HEK293 (cell line): ENCODE data around the gene ATG4A.

Source experiments
- CTCF ChIA-PET: fragments of 350-600 bp; formaldehyde crosslinking; extraction: SDS; loops from one replicate; lab custom pipeline; 2021; ENCODE audit warnings: antibody characterized with exemption; lab: Yijun Ruan, JAX
- POLR2A ChIA-PET: fragments of 300-600 bp; formaldehyde crosslinking; extraction: SDS; loops from one replicate; lab custom pipeline; 2020; ENCODE audit warnings: antibody characterized with exemption, inconsistent platforms; lab: Yijun Ruan, JAX
- H3K27ac ChIP-seq: fragments of 200-500 bp; sonication (Bioruptor generic); 2 replicates; pipeline ENCODE4 v1.5.1; 2014; ENCODE audit warnings: low read depth, low read length, control low read depth, inconsistent platforms; ENCODE audit errors: extremely low read depth
- H3K36me3 ChIP-seq, 2 experiments: fragments of 200-500 bp in 1 of 2; sonication (Bioruptor generic) in 1 of 2; 1 replicate in 1 of 2; 2 replicates in 1 of 2; pipeline ENCODE4 v1.5.1; 2014 to 2017; ENCODE audit warnings: inconsistent platforms in 2 of 2, low read length in 2 of 2; ENCODE audit not compliant: control insufficient read depth in 2 of 2, insufficient read depth in 1 of 2
- H3K4me1 ChIP-seq: fragments of 200-500 bp; sonication (Bioruptor generic); 2 replicates; pipeline ENCODE4 v1.5.1; 2014; ENCODE audit warnings: mild to moderate bottlenecking, low read length, inconsistent platforms; ENCODE audit not compliant: control insufficient read depth, insufficient read depth
- H3K4me3 ChIP-seq: 2 replicates; pipeline ENCODE4 v1.5.1; 2011; ENCODE audit warnings: low read depth, mild to moderate bottlenecking, control low read depth, low read length, moderate library complexity
- H3K9me3 ChIP-seq: fragments of 200-500 bp; sonication (Bioruptor generic); 2 replicates; pipeline ENCODE4 v1.5.1; 2014; ENCODE audit warnings: low read depth, low read length, inconsistent platforms; ENCODE audit not compliant: control insufficient read depth, insufficient read depth
- MYNN ChIP-seq: fragments of 450-650 bp; formaldehyde crosslinking; IDR thresholded peaks from 2 replicates; pipeline ENCODE4 v1.5.1; 2016; ENCODE audit warnings: missing biosample characterization, missing genetic modification characterization, borderline replicate concordance
- REPIN1 ChIP-seq: fragments of 450-650 bp; formaldehyde crosslinking; IDR thresholded peaks from 2 replicates; pipeline ENCODE4 v1.5.1; 2017; ENCODE audit warnings: missing biosample characterization, missing genetic modification characterization, low read depth
- TCF7L2 ChIP-seq: IDR thresholded peaks from 2 replicates; pipeline ENCODE4 v1.6.1; 2011; ENCODE audit warnings: low read depth, mild to moderate bottlenecking, inconsistent platforms, low read length, moderate library complexity, borderline replicate concordance
- TRIM28 ChIP-seq: IDR thresholded peaks from 2 replicates; pipeline ENCODE4 v1.6.1; 2011; ENCODE audit warnings: low read length, control low read depth, borderline replicate concordance
- ZBTB10 ChIP-seq: fragments of 450-650 bp; formaldehyde crosslinking; IDR thresholded peaks from 2 replicates; pipeline ENCODE4 v1.5.1; 2016; ENCODE audit warnings: missing biosample characterization, missing genetic modification characterization
- ZNF133 ChIP-seq: fragments of 450-650 bp; formaldehyde crosslinking; IDR thresholded peaks from 2 replicates; pipeline ENCODE4 v1.5.1; 2016; ENCODE audit warnings: missing biosample characterization, missing genetic modification characterization
- ZNF18 ChIP-seq: fragments of 450-650 bp; formaldehyde crosslinking; IDR thresholded peaks from 2 replicates; pipeline ENCODE4 v1.5.1; 2016; ENCODE audit warnings: missing biosample characterization, missing genetic modification characterization
- ZNF23 ChIP-seq: fragments of 450-650 bp; formaldehyde crosslinking; IDR thresholded peaks from 2 replicates; pipeline ENCODE4 v1.5.1; 2016; ENCODE audit warnings: missing biosample characterization, missing genetic modification characterization, borderline replicate concordance
- ZNF239 ChIP-seq: fragments of 450-650 bp; formaldehyde crosslinking; IDR thresholded peaks from 2 replicates; pipeline ENCODE4 v1.5.1; 2016; ENCODE audit warnings: missing biosample characterization, missing genetic modification characterization
- ZNF248 ChIP-seq: fragments of 450-650 bp; formaldehyde crosslinking; IDR thresholded peaks from 2 replicates; pipeline ENCODE4 v1.5.1; 2017; ENCODE audit warnings: missing biosample characterization, missing genetic modification characterization
- ZNF266 ChIP-seq: fragments of 450-650 bp; formaldehyde crosslinking; IDR thresholded peaks from 2 replicates; pipeline ENCODE4 v1.5.1; 2016; ENCODE audit warnings: missing biosample characterization, missing genetic modification characterization, low read depth
- ZNF280C ChIP-seq: fragments of 450-650 bp; formaldehyde crosslinking; IDR thresholded peaks from 2 replicates; pipeline ENCODE4 v1.5.1; 2016; ENCODE audit warnings: missing biosample characterization, missing genetic modification characterization
- ZNF394 ChIP-seq: fragments of 450-650 bp; formaldehyde crosslinking; IDR thresholded peaks from 2 replicates; pipeline ENCODE4 v1.5.1; 2016; ENCODE audit warnings: missing biosample characterization, missing genetic modification characterization, mild to moderate bottlenecking, moderate library complexity, borderline replicate concordance
- ZNF404 ChIP-seq: fragments of 450-650 bp; formaldehyde crosslinking; IDR thresholded peaks from 2 replicates; pipeline ENCODE4 v1.5.1; 2017; ENCODE audit warnings: missing biosample characterization, missing genetic modification characterization
- ZNF426 ChIP-seq: fragments of 450-650 bp; formaldehyde crosslinking; IDR thresholded peaks from 2 replicates; pipeline ENCODE4 v1.5.1; 2017; ENCODE audit warnings: missing biosample characterization, missing genetic modification characterization, mild to moderate bottlenecking, inconsistent platforms, moderate library complexity
- ZNF596 ChIP-seq: fragments of 450-650 bp; IDR thresholded peaks from 2 replicates; pipeline ENCODE4 v1.5.0; 2018; ENCODE audit warnings: missing biosample characterization, mild to moderate bottlenecking, missing genetic modification characterization, moderate library complexity
- ZNF624 ChIP-seq: fragments of 450-650 bp; formaldehyde crosslinking; IDR thresholded peaks from 2 replicates; pipeline ENCODE4 v1.5.1; 2017; ENCODE audit warnings: missing biosample characterization, missing genetic modification characterization
- ZNF670 ChIP-seq: fragments of 450-650 bp; formaldehyde crosslinking; IDR thresholded peaks from 2 replicates; pipeline ENCODE4 v1.5.1; 2016; ENCODE audit warnings: missing biosample characterization, missing genetic modification characterization, low read depth
- ZNF707 ChIP-seq: fragments of 450-650 bp; formaldehyde crosslinking; IDR thresholded peaks from 2 replicates; pipeline ENCODE4 v1.5.1; 2016; ENCODE audit warnings: missing biosample characterization, missing genetic modification characterization
- ZNF776 ChIP-seq: fragments of 450-650 bp; formaldehyde crosslinking; IDR thresholded peaks from 2 replicates; pipeline ENCODE4 v1.5.0; 2017; ENCODE audit warnings: missing biosample characterization, missing genetic modification characterization, borderline replicate concordance
- ZNF777 ChIP-seq: fragments of 450-650 bp; formaldehyde crosslinking; IDR thresholded peaks from 2 replicates; pipeline ENCODE4 v1.5.1; 2017; ENCODE audit warnings: missing biosample characterization, missing genetic modification characterization, borderline replicate concordance
- ZNF792 ChIP-seq: fragments of 450-650 bp; formaldehyde crosslinking; IDR thresholded peaks from 2 replicates; pipeline ENCODE4 v1.5.1; 2016; ENCODE audit warnings: missing biosample characterization, missing genetic modification characterization
- ZNF837 ChIP-seq: fragments of 450-650 bp; formaldehyde crosslinking; IDR thresholded peaks from 2 replicates; pipeline ENCODE4 v1.5.1; 2016; ENCODE audit warnings: missing biosample characterization, missing genetic modification characterization
- ZNF843 ChIP-seq: fragments of 450-650 bp; formaldehyde crosslinking; IDR thresholded peaks from 2 replicates; pipeline ENCODE4 v1.5.1; 2016; ENCODE audit warnings: missing biosample characterization, missing genetic modification characterization
- ZSCAN30 ChIP-seq: fragments of 450-650 bp; IDR thresholded peaks from 2 replicates; pipeline ENCODE4 v1.5.1; 2018; ENCODE audit warnings: missing biosample characterization, mild to moderate bottlenecking, missing genetic modification characterization, moderate library complexity
- TF ChIP-seq, protein P1 (sequence below): sonication (generic); formaldehyde crosslinking; IDR thresholded peaks from 2 replicates; pipeline ENCODE4 v1.8.1; 2022; ENCODE audit warnings: mild to moderate bottlenecking, moderate library complexity, missing genetic modification reagents

Gene ATG4A

DNA sequence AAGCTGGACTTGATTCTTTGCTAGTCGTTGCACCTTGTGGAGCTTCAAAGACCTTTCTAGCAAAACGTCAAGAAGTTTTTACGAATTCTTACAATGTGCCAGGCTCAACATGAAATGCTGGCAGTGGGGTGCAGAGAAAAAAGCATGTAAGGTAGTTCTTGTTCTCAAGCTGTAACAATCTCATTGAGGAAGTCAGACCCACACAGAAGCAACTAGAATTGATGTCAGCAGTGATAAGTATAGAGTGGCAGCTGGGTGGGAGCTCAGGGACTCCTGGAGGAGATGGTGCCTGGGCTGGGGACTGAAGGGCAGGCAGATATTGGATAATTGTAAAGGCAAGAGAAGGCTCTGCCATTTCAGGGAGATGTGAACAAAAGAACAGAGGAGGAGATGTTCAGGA lies 82.3 kb downstream of the ATG4A start:
- TF ChIP-seq REPIN1 (no peak), ZNF133 (no peak)
- ChIA-PET CTCF (interaction anchor here (0.7 to 1.0 kb wide), 2 partner anchors 26 to 274 kb away, joined by 3 to 4 read pairs; no protein-coding TSS in a partner anchor), POLR2A (no interaction called here)
- Histone ChIP-seq H3K4me1 (no peaks in the 10 kb centered on the region), H3K9me3 (no peaks in the 10 kb centered on the region), H3K4me3 (no peak overlapping the region), H3K27ac (no peak overlapping the region), H3K36me3 (no peaks in the 10 kb centered on the region)

GRCh38 chrX:108177351-108178142 lies 86.0 kb downstream of the ATG4A start:
- TF ChIP-seq ZNF266 (tag by site-specific recombination), result no peak

GRCh38 chrX:108178143-108178498 lies 86.5 kb downstream of the ATG4A start:
- no peak overlapping the region for H3K27ac ChIP-seq

More at GRCh38 chrX:108177351-108178142, 86.0 kb downstream of the ATG4A start:
- ChIA-PET CTCF (interaction anchor here (0.6 kb wide), 1 partner anchor 39 kb away, joined by 3 read pairs; no protein-coding TSS in a partner anchor), POLR2A (no interaction called here)
- no peak overlapping the region for H3K27ac ChIP-seq
- H3K36me3 ChIP-seq, result no peaks in the 10 kb centered on the region
- no peak overlapping the region for H3K4me3 ChIP-seq
- no peaks in the 10 kb centered on the region for H3K9me3 ChIP-seq
- no peaks in the 10 kb centered on the region for H3K4me1 ChIP-seq

DNA sequence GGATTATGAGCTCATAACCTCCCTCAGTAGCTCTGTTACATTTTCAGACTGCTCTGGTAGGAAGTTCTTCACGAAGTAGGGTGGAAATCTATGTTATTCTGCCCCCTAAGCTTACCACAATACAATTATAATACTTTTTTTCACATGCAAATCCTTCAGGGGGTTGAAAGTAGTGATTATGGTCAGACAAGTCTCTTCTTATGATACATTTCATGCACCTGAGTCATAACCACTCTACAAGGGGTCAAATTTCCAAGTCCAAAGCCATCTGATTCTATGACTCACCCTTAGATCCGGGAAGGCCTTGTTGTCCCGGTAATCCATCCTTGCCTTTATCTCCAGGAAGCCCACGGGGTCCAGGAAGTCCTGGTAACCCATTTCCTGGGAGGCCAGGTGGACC lies 95.2 kb downstream of the ATG4A start:
- no peak overlapping the region for H3K27ac ChIP-seq
- CTCF ChIA-PET, result interaction anchor here (1.1 kb wide), 1 partner anchor 21 kb away, joined by 7 read pairs; no protein-coding TSS in a partner anchor
- peaks cover 0 to 1% of the 10 kb centered on the region in 2 experiments; a peak in 1 of 3 replicates for H3K36me3 ChIP-seq
- TF ChIP-seq ZNF394 (tag by site-specific recombination) (no peak), ZNF18 (no peak), ZSCAN30 (tag by site-specific recombination) (no peak), ZNF426 (tag by site-specific recombination) (no peak), TCF7L2 (no peak), ZNF596 (tag by site-specific recombination) (no peak), ZNF266 (tag by site-specific recombination) (no peak), ZNF707 (tag by site-specific recombination) (no peak), ZNF280C (tag by site-specific recombination) (no peak), ZNF776 (tag by site-specific recombination) (no peak), ZBTB10 (tag by site-specific recombination) (no peak)
- TF ChIP-seq, protein P1, sequence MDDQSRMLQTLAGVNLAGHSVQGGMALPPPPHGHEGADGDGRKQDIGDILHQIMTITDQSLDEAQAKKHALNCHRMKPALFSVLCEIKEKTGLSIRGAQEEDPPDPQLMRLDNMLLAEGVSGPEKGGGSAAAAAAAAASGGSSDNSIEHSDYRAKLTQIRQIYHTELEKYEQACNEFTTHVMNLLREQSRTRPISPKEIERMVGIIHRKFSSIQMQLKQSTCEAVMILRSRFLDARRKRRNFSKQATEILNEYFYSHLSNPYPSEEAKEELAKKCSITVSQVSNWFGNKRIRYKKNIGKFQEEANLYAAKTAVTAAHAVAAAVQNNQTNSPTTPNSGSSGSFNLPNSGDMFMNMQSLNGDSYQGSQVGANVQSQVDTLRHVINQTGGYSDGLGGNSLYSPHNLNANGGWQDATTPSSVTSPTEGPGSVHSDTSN (CRISPR knock-in tag), result no peak

More at GRCh38 chrX:108178143-108178498, 86.5 kb downstream of the ATG4A start:
- Histone ChIP-seq H3K9me3 (no peaks in the 10 kb centered on the region), H3K36me3 (no peaks in the 10 kb centered on the region), H3K4me1 (no peaks in the 10 kb centered on the region), H3K4me3 (no peak overlapping the region)
- ChIA-PET POLR2A (no interaction called here), CTCF (interaction anchor here (0.6 to 1.1 kb wide), 2 partner anchors 22 to 39 kb away, joined by 3 read pairs; no protein-coding TSS in a partner anchor)
- no peak for TF ChIP-seq ZNF837 (tag by site-specific recombination)
- TF ChIP-seq ZNF248 (tag by site-specific recombination), result no peak
- TF ChIP-seq ZNF792 (tag by site-specific recombination), result no peak
- no peak for TF ChIP-seq ZNF843 (tag by site-specific recombination)
- TF ChIP-seq ZNF624 (tag by site-specific recombination), result no peak
- no peak for TF ChIP-seq ZNF777 (tag by site-specific recombination)
- TF ChIP-seq ZNF670 (tag by site-specific recombination), result no peak
- TF ChIP-seq ZNF239 (tag by site-specific recombination), result no peak
- no peak for TF ChIP-seq MYNN
- TF ChIP-seq ZNF404 (tag by site-specific recombination), result no peak
- TF ChIP-seq ZNF23 (tag by site-specific recombination), result no peak
- no peak for TF ChIP-seq TRIM28

More for the DNA sequence above, 95.2 kb downstream of the ATG4A start:
- H3K4me1 ChIP-seq, result no peaks in the 10 kb centered on the region
- no peaks in the 10 kb centered on the region for H3K9me3 ChIP-seq
- H3K4me3 ChIP-seq, result no peak overlapping the region
- POLR2A ChIA-PET, result no interaction called here
